GM12875 (cell line): ENCODE data around the gene C2CD3.
"Not testable (repeated sequence)": the region's sequence is repeated elsewhere in the genome, so short reads cannot be mapped to it uniquely, and the experiment has no call there.

ENCODE experiments used
- H3K4me3 ChIP-seq: one replicate; pipeline ENCODE4 v1.5.1; 2011; ENCODE audit warnings: low read depth, low read length, control low read depth
- CTCF ChIP-seq: IDR thresholded peaks from 2 replicates; pipeline ENCODE4 v1.5.1; 2011; ENCODE audit warnings: low read depth, mild to moderate bottlenecking, control low read depth, inconsistent platforms, low read length, moderate library complexity, borderline replicate concordance; ENCODE audit not compliant: insufficient read depth

C2CD3 gene

DNA sequence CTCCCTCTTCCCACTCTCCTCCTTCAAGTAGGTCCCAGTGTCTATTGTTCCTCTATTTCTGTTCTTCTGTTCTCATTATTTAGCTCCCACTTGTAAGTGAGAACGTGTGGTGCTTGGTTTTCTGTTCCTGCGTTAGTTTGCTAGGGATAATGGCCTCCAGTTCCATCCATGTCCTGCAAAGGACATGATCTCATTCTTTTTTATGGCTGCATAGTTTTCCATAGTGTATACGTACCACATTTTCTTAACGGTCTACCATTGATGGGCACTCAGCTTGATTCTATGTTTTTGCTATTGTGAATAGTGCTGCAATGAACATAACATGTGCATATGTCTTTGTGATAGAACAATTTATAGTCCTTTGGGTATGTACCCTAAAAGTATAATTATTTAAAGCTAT lies 26.2 kb downstream of the C2CD3 start:
- TF ChIP-seq CTCF, result no peak
- no peak overlapping the region for H3K4me3 ChIP-seq

DNA sequence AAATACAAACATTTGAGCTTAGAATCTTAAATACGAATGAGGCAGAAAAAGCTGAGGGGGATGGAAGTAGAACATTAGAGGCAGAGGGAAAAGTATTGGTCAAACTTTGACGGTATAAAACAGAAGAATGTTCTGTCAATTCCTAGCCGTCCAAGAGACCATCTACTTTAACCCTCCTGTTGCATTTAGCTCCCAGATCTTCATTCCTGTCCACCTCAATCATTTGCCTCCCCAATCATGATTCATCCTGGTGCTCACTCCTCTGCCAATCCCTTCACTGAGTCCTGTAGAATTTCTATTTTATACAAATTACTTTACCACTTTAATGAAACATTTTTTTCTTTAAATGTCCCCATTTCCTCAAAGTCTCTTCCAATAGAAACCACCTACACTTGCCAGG lies 28.2 kb downstream of the C2CD3 start:
- H3K4me3 ChIP-seq, result no peak overlapping the region
- TF ChIP-seq CTCF, result no peak

GRCh38 chr11:74141908-74142307 lies 28.9 kb downstream of the C2CD3 start:
- H3K4me3 ChIP-seq, result no peak overlapping the region
- no peak for TF ChIP-seq CTCF

GRCh38 chr11:74141241-74141695 lies 29.5 kb downstream of the C2CD3 start:
- no peak for TF ChIP-seq CTCF
- H3K4me3 ChIP-seq, result no peak overlapping the region

DNA sequence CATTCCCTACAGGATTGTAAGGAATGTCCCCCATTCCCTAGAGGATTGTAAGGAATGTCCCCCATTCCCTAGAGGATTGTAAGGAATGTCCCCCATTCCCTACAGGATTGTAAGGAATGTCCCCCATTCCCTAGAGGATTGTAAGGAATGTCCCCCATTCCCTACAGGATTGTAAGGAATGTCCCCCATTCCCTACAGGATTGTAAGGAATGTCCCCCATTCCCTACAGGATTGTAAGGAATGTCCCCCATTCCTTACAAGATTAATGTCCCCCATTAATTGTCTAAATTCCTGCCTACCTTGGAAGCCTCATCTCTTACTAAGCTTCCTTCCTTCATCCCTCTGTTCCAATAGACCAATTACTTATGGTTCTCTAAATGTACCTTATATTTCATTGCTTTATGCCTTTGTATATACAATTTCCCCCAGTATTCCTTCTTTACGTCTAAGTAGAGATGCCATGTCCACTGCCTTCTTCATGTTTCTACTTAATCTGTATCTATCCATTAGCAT lies 30.8 kb downstream of the C2CD3 start:
- H3K4me3 ChIP-seq, result not testable (repeated sequence)

DNA sequence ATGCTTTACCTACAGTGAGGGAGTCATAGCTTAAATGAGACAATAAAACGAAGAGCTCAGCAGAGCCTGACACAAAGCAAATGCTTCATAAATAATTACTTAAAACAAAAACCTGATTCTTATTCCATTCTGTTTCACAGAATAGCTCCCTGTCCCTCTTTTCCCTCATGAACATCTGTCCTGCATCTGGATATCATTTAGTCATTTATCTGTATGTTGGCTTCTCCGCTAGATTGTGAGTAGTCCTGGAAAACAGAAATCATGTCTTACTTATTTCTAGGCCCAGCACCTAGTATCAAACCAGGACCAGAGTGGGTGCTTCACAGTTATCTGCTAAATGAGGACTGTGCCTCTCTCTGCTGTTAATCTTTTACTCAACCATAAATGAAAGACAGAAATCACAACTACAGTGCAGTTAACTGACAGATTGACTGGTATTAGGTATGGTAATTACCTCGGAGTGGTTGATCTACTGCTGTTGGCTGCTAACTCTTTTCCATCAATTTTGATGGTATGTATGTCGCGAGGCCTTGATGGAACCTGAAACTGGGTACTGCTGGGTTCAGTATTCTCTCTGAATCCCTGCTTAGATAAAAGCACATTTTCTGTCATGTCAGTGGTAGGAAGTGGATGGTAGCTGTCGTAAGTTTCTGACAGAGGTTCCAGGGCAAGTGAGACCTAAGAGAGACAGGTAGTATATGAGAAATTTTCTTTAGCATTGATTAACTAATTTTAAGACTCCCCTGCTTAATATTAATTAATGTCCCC lies 31.5 kb downstream of the C2CD3 start:
- TF ChIP-seq CTCF, result no peak
- no peak overlapping the region for H3K4me3 ChIP-seq

GRCh38 chr11:74138572-74138971 lies 32.2 kb downstream of the C2CD3 start:
- H3K4me3 ChIP-seq, result no peak overlapping the region
- no peak for TF ChIP-seq CTCF
